Inferior parietal cortex (tissue), 1 donor: Measurements from ENCODE around the gene BDH2.

Experiments
- DNase-seq: peaks from one replicate; pipeline ENCODE4 v3.0.0-alpha.2; 2016; ENCODE audit errors: extremely low spot score

Gene BDH2

DNA sequence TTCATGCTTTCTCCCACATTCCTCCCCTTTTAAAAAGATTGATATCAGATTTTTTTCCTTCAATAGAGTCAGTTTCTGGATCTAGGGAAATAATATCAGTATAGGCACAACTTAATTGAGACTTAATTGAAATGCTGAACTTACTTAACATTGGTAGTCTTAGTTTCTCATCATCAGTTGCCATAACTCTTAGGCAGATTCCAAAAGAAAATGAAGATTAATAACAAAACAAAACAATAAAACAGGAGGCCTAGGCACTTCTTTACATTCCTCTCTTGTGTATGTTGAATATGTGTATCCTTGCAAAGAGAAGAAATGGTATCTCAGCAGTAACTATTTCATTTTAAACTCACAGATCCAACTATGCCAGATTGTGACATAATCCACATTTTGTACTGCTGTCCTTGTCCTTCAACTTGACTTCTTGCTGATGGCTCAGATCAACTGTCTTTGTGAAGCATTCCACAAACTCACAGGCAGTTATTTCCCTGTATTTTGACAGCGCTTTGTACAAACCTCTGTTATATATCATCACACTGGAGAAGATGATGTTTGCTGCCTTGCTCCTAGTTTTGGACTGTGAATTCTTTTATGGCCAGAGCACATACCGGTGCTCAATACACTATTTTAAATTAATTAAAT is 14.0 kb downstream of the BDH2 start:
- no peak for DNase-seq

- no peak for DNase-seq
These were observed 20.0 kb downstream of the BDH2 start for GRCh38 chr4:103079621-103080020.

GRCh38 chr4:103076747-103077347 is 22.8 kb downstream of the BDH2 start, which contains the start of gene SLC9B2:
TSS of gene SLC9B2 (minus strand) at chr4:103076761. CDS start at chr4:103067550, 9,211 bp downstream.
- DNase-seq = peak; percentile 45

GRCh38 chr4:103075894-103076746 is 23.5 kb downstream of the BDH2 start:
- DNase-seq = peak; percentile 59

DNA sequence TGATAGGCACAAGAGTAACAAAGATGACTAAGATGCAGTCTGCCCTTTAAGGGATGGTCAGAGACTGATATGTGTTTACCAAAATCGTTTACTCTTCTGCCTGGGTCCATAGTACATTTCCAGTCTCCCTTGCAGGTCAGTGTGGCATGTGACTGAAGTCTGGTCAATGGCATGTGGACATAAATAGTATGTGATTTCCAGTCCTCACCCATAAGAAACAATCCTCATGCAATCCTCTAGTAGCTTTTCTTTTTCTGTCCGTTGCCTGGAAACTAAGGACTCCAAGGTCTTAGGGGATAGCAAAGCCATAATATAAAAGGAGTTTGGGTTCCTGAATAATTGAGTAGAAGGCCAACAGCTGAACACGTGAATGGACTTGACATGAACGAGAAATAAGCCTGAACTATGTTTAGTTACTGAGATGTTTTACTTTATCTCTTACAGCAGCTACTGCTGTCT is 24.2 kb downstream of the BDH2 start:
- DNase-seq = peak; percentile 43

- no peak for DNase-seq
These were observed 24.7 kb downstream of the BDH2 start for GRCh38 chr4:103074744-103075434.

DNA sequence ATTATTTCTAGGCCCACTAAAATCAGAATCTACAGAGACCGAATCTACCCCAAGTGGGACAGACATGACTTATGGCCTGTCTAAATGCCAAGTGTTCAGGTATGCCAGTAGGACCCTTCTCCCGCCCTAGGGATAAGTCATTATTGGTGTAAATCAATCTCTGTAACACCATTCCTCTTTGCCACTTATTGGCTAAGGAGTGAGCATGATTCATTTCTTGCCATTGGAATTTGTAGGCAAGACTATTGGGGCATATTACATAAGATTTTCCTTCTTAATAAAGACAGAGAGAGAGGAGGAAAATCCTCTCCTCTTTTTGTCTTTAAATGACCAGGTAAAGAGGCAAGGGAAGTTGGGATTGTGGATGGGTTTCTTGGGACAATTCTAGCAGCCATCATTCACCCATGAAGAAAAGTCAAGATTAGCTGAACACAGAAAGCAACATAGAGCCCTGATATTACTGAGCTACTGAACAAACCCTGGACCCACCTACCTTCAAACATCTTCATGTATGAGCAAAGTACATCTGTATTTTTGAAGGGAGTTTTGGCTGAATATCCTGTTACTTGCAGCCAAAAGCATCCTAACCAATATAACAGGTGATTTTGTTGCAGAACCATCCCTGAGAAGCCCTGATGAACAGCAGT is 25.7 kb downstream of the BDH2 start:
- DNase-seq = no peak

- no peak for DNase-seq
These were observed 31.6 kb downstream of the BDH2 start for GRCh38 chr4:103067841-103068547.

GRCh38 chr4:103060453-103061148 is 39.0 kb downstream of the BDH2 start:
- DNase-seq = no peak

GRCh38 chr4:103054030-103054429 is 45.6 kb downstream of the BDH2 start:
- DNase-seq = no peak

DNA sequence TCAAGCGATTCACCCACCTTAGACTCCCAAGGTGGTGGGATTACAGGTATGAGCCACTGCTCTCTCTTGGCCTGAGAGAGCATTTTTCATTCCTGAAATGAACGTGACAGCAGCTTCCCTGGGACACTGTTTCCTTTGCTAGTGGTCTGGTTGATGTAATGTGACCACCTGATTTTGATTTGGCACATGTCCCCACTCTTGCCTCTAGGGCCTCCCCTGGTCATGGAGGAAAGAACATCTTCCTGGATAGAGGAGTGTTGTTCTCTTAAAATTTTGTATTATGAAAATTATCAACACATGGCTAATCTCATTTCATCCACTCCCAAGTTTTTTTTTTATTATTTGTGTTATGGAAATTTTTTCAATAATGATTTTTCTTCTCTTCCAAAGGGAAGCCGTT is 46.9 kb downstream of the BDH2 start:
- DNase-seq = no peak

DNA sequence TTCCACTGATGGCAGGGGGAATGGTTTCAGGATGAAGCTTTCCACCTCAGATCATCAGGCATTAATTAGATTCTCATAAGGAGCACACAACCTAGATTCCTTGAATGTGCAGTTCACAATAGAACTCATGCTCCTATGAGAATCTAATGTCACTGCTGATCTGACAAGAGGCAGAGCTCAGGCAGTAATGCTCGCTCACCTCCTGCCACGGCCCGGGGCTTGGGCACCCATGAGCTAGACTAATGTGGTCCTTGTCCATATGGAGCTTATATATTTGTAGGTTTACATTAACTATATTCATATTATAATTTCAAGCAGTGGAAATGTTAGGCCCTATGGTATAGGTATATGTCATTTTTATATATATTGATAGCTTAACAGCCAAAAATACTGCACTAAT is 47.5 kb downstream of the BDH2 start:
- no peak for DNase-seq

DNA sequence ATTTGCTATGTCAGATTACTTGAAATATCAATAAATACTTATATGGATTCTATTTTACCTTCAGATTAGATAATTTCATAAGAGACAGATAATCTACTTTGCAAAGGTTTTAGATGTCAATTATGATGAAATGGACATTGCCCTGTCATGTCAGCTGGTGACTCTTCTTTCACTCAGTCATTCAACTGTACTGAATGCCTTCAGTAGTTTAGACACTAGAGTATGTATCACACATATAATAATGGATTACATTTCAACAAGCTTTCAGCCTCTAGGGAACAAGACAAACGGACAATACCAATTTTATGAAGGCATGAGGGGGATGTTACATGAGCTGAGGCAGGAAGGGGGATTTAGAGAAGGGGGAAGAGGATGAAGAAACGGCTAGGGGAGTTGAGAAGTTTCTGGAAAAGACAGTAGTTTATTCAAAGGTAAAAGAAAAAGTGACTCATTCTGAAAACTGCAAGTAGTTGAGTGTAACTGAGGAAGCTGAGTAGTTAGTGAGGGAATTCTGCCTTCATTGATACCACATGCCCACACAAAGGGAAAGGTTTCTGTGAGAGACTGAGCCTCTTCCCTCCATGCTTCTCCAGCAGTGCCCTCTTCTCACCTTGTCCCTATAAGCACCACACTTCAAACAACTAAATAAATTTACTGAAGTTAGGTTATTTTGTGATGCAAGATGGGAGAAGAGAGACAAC is 48.7 kb downstream of the BDH2 start:
- no peak for DNase-seq

- peak; percentile 44 for DNase-seq
These were observed 53.0 kb downstream of the BDH2 start for GRCh38 chr4:103046416-103047290.

GRCh38 chr4:103044183-103044582 is 55.5 kb downstream of the BDH2 start:
- no peak for DNase-seq

DNA sequence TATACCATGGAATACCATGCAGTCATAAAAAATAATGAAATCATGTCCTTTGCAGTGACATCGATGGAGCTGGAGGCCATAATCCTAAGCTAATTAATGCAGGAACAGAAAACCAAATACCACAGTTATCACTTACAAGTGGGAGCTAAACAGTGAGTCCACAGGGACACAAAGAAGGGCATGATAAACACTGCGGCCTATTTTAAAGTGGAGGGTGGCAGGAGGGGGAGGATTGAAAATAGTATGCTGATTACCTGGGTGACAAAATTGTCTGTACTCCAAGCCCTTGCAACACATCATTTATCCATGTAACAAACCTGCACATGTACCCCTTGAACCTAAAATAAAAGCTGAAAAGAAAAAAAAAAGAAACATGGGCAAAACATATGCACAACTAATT is 63.5 kb downstream of the BDH2 start:
- DNase-seq = no peak

DNA sequence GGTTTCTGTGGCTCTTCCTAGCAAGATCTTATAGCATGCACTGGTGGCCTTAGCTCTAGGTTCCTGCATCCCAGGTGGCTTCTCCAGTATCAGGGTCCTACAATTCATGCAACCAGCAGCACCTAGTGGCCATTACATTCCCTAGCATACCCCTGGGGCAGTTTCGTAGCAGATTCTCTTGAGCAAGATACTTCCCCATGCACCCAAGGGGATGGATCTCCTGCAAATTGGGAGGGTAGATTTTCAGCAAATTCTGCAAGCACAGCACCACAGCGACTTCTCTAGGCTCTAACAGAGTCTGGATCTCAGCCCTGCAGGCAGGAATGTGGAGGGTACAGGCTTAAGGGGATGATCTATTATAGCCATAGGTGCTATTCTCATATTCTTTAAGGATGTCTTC is 67.1 kb downstream of the BDH2 start:
- no peak for DNase-seq

DNA sequence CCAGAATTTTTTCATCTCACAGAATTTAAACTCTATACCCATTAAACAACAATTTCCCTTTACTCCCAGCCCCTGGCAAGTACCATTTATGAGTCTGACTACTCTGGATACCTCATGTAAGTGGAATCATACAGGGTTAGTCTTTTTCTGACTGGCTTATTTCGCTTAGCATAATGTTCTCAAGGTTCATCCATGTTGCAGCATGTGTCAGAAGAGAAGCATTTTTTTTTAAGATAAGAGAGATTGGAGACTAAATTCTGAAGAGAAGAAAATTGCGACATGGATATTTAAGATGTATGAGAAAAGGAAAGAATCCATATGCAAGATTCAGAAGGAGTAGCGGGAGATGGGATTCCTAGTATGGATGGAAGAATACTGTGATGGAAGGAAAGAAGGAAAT is 68.8 kb downstream of the BDH2 start:
- no peak for DNase-seq

DNA sequence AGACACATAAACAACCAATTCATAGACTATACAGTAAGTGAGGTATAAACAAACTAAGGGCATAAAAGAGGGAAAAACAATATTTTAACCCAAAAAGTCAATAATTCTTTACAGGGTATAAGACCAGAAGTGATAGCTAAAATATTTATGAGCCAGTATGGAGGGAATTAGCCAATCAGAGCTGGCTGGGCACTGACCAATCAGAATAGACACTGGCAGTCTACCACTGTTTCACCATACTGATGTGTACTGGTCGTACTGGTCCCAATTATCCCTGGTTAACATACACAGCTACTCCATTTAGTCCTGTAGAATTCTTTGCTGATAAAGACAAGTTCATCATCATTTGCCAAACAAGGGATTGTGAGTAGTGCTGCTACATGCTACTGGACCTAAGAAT is 70.3 kb downstream of the BDH2 start:
- no peak for DNase-seq
